GM21576 (cell line): ENCODE data around the gene ADGRE1.

ENCODE experiments used
- ATAC-seq: cut with Tn5 transposase; IDR thresholded peaks from one replicate; pipeline ENCODE4 v1.9.1; 2021; ENCODE audit warnings: mild to moderate bottlenecking, moderate library complexity; ENCODE audit not compliant: unreplicated experiment

ADGRE1 gene

DNA sequence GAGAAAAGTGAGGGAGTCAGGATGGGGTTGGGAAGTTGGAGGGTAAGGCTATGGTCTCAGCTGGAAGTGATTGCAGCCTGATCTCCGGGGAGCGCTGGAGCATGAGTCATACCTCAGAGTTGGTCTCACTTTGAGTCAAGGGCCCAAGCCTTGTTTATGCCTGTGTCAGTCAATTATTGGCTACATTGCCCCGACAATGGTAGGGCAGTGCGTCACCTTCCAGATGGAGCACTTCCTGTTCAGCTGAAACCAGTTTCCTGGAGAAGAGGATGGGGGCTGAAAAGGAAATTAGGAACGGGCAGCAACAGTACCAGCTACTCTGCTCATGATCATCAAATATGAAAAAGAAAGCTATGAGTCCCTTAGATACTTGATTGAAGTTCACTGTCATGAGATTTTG is 60.4 kb downstream of the ADGRE1 start:
- ATAC-seq: no peak

DNA sequence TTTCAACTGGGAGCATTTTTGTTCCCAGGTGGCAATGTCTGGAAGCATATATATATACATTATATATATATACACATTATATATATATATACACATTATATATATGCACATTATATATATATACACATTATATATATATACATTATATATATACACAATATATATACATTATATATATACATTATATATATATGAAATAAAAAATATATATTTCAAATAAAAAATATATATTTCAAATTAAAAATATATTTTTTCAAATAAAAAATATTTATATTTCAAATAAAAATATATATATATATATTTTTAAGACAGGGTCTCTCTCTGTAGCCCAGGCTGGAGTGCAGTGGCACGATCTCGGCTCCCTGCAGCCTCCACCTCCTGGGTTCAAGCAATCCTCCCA is 61.5 kb downstream of the ADGRE1 start:
- ATAC-seq: no peak

- no peak for ATAC-seq
These were observed 65.6 kb downstream of the ADGRE1 start for GRCh38 chr19:6952956-6953355.

DNA sequence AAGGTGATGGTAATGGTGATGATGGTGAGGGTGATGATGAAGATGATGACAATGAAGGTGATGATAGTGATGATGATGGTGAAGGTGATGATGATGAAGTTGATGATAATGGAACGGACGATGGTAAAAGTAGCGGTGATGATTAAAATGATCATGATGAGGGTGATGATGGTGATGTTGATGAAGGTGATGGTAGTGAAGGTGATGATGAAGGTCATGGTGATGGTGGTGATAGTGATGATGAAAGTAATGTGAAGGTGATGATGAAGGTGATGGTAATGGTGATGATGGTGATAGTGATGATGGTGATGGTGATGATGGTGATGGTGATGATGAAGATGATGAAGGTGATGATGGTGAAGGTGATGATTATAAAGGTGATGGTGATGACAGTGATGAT is 67.7 kb downstream of the ADGRE1 start:
- ATAC-seq: no peak

- ATAC-seq: no peak
These were observed 69.2 kb downstream of the ADGRE1 start for GRCh38 chr19:6956573-6956972.

DNA sequence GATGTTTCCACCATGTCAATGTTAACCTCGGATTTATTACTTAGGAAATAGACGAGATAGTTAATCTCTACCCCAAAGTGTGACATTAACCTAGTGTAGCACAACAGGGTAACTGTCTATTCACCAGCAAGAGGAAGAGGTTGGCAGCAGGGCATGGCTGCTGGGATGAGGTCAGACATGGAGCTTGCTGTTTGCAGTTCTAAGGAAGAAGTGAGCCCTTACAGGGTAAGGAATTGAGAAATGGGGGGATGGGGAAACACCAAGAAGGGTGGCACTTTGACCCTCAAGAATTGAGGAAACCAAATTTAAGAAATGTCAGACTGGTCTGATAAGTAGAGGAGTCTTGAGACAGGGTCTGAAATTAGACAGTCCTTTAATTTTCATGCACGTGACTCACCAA is 71.4 kb downstream of the ADGRE1 start:
- ATAC-seq: no peak

DNA sequence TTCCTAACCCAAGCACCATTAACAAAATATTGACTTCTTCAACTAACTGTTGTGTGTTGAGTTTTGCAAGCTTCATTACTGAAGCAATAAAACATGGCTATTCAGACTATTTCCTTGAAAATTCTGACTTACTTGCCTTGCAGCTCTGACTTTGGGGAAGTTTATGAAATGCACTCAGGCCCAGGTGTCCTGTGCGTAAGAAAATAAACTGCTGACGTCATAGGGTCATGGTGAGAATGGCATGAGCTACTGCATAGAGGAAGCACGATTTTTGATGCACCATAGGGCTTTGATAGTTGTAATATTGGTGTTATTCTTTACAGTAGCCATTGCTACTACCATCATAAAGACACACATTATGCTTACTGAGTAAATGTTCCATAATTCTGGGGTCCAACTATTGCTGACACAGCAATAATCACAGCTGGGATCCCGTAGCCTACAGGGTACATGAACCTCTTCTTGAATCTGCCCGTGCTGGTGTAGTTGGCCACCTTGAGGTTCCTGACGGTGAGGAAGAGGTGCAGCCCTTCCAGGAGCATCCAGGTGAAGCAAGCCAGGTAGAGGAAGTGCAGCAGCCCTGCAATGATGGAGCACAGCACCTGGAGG is 76.0 kb downstream of the ADGRE1 start:
- ATAC-seq: no peak

GRCh38 chr19:6963937-6964336 is 76.6 kb downstream of the ADGRE1 start:
- no peak for ATAC-seq

DNA sequence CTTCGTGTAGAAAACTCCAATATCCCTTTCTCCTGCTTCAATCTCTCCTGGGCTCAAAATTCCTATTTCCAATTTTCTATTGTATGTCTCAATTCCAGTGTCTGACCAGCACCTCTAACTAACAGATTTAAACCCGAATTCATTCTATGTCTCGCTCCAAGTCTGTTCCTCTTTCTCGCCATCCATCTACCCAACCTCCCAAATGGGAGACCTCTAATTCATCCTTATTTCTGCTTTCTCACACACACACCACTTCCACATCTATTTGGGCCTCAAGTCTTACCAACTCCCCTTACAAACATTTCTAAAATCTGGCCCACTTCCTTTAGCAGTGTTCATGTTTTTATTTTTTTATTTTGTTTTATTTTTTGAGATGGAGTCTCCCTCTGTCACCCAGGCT is 80.6 kb downstream of the ADGRE1 start:
- ATAC-seq: no peak

DNA sequence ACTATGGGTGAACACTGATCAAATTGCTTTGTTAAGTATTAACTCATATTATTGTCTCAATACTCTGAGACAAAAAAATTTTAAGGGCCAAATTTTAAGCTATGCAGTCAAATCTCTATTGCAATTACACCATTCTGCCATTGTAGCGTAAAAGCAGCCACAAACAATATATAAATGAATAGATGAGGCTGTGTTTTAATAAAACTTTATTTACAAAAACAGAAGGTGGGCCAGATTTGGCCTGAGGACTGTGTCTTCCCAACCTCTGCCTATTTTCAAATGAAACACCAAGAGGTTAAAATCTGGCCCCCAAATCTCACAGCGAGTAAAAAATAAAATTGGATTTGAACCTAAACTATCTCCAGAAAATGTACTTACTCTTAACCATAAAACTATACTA is 82.1 kb downstream of the ADGRE1 start:
- ATAC-seq: no peak

DNA sequence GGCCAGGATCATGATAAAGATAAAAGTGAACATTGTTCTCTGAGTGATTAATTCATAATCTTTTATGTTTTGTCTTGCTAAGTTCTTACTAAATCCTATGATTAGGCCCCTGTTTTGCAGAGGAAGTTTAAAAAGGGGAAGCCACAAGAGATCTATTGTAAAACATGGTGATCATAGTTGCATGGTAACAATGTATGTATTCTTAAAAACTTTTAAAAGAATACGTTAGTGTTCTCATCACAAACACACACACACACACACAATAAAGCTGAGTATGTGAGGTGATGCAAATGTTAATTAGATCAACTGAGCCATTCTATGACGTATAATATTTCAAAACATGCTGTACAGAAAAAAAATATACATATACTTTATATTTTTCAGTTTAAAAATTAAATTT is 82.6 kb downstream of the ADGRE1 start:
- ATAC-seq: no peak

GRCh38 chr19:6970443-6970842 is 83.1 kb downstream of the ADGRE1 start:
- no peak for ATAC-seq

GRCh38 chr19:6971366-6971765 is 84.0 kb downstream of the ADGRE1 start:
- no peak for ATAC-seq

DNA sequence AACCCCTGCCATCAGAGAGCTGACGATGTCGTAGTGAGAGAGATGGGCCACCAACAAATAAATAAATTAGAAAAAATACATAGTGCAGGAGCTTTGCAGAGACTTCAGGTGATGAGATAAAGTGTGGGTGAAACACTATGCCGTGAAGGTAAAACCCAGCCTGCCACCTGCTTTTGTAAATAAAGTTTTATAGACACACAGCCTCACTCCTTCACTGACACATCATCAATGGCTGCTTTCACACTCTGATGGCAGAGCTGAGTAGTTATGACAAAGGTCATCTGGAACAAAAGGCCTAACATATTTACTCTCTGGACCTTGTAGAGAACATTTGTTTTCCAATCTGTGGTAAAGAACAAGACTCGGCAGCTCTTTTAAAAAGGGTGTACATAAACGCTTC is 88.8 kb downstream of the ADGRE1 start:
- ATAC-seq: no peak

DNA sequence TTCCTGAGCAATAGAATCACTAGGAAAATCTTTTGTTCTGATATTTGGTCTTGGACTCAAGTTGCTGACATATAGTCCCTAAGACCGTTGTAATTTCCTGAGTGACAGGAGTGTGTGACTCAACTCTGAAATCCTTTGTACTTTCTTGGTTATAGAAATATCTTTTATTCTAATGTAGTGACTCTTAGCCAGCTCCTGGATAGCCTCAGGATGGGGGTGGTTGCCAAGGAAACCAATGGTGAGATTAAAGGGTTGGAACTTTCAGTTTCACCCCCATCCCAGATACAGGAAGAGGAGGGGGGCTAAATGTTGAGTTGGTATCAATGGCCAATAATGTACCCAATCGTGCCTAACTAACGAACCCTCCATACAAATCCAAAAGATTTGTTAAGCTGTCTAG is 92.0 kb downstream of the ADGRE1 start:
- ATAC-seq: no peak

DNA sequence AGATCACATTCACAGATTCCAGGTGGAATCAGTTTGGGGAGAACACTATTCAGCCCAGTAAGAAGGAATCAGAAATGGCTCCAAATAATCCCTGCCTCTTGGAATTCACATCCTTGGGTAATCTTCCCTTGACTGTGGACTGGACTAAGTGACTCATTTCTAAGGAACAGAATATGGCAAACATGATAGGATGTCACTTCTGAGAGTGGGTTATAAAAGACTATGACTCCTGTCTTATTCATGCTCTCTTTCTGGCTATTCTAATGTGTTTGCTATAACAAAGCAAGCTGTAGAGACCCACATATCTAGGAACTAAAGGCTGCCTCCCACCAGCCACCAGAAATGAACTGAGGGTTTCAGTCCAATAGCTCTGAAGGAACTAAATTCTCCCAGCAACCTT is 96.1 kb downstream of the ADGRE1 start:
- no peak for ATAC-seq

DNA sequence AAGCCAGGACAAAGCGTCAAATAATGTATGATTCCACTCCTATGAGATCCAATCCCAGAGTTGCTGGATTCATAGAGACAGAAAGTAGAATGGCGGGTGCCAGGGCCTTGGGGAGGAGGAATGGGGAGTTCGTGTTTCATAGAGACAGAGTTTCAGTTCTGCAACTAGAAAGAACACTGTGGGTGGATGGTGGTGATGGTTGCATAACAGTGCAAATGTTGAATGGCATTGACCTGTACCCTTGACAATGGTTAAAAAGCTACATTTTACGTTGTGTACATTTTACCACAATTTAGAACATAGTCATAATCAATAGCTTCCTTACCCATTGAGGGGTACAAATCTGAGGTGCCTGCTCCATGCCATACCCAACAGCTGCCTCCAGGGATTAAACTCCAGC is 100.5 kb downstream of the ADGRE1 start:
- ATAC-seq: no peak

GRCh38 chr19:6988257-6988656 is 100.9 kb downstream of the ADGRE1 start:
- no peak for ATAC-seq
